GM18507 (cell line): ENCODE measurements around the gene BRCA2.

Experiments
- DNase-seq: peaks from one replicate; pipeline ENCODE4 v3.0.0; 2011; ENCODE audit warnings: low read depth; ENCODE audit not compliant: insufficient read length; ENCODE audit errors: extremely low spot score
- FAIRE-seq: peaks from 2 replicates; lab custom pipeline; 2011; peaks lifted over from hg19 to GRCh38; lab: Jason Lieb, UNC

Gene BRCA2

DNA sequence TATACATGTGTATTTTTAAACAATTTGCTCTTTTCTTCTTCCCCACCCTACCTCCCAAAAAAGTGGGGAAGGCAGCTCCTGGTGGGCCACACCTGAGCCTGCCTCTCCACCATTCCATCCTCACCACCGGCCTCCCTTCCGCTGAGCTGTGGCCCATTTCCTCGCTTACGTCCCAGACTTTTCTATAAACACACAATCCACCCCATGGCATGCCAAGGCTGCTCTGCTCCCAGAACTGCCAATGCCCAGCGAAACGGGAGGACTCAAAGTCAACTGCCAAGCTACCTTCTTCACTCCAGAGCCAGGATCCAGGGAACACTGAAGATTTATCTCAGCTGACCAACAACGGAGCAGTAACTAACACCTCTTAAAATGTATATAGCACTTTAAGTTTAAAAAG lies 109.8 kb downstream of the BRCA2 start:
- FAIRE-seq (no peak), DNase-seq (no peak)

GRCh38 chr13:32426191-32426989 lies 111.1 kb downstream of the BRCA2 start:
- FAIRE-seq = peak; percentile 95
- no peak for DNase-seq

- peak; percentile 55 for FAIRE-seq
- no peak for DNase-seq
Measured at GRCh38 chr13:32426990-32427851, 111.9 kb downstream of the BRCA2 start.

GRCh38 chr13:32427852-32428580 lies 112.7 kb downstream of the BRCA2 start, which contains the start of gene N4BP2L1:
Gene N4BP2L1 (minus strand): TSS chr13:32428130. CDS start chr13:32428082, 48 bp downstream.
- DNase-seq (peak; percentile 75), FAIRE-seq (peak; percentile 94)

DNA sequence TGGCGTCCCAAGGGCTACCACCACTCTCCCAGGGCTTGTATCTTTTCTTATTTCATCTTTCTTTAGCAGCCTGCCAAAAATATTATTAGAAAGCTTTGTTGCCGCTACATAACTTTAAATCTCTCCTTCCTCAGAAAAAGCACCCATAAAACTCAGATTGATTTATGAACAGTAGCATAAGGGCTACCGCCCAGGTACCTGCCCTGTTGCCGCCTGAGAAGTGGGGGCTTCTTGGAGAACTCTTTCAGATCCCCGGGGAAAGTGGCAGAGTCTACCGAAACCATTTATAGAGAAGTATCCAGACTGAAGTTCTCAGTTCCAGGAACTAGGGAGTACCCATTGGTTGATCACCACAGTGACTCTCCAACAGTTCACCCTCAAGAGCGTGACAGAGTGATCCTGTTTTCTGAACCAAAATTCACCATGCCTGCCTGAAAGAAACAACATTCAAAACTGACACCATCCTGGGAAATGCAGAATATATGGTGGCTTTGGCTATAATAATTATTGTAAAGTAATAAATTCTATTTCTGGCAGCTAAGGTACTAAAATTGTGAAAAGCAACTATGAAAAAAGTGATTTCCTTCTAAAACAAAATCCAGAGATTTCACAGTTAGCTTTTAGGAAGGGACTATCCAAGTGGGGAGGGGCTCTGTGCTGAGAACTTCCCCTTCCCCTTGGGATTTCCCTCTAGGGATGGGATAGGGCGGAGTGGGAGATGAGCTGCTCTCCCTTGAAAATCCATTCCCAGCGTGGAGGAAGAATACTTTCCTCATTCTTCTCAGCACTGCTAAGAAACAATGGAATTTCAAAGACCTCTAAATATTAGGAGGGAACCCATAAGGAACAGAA lies 113.5 kb downstream of the BRCA2 start:
- no peak for FAIRE-seq

DNA sequence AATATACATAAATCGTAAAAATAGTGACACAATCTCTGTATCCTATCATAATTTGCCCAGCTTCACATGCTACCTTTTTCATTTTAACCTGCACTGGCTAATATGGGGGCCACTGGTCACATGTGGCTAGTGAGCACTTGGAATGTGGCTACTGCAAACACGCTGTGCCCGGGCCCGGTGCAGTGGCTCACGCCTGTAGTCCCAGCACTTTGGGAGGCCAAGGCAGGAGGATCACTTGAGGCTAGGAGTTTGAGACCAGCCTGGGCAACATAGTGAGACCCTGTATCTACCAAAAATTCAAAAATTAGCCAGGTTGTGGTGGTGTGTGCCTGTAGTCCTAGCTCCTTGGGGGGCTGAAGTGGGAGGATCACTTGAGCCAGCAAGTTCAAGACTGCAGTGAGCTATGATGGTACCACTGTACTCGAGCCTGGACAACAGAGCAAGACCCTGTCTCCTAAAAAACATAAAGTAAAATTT lies 114.2 kb downstream of the BRCA2 start:
- FAIRE-seq (no peak), DNase-seq (no peak)

More for the DNA sequence above, 113.5 kb downstream of the BRCA2 start:
- DNase-seq = no peak

DNA sequence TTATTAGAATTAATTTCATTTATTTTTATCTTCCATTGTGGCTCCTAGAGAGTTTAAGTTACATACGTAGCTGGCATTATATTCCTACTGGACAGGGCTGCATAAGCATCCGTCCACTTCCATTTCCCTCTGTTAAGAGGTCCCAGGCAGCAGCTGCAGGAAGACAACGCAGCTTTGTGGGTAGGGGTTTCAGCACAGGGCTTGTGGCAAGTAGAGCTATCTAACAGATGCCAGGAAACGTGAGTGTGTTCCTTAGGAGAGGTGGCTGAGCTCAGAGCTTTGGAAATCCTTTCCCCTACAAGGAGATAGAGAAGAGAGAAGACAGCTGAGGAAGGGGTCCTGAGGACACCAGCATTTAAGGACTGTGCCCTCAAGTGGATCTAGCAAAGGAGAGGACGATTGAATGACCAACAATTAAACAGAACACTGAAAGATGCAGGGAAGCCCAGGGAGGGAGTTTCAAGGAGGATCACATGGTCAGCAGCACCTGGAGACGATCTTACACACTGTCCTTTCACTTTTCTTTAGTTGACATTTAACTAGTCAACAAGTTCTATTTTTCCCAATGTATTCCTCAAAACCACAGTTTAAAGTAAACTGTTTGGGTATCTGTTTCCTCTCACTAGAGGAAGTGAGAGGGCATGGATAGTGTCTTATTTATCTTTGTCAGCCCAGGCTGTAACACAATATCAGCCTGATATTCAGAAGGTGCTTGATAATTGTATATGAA lies 114.9 kb downstream of the BRCA2 start:
- peak; percentile 49 for FAIRE-seq
- no peak for DNase-seq

DNA sequence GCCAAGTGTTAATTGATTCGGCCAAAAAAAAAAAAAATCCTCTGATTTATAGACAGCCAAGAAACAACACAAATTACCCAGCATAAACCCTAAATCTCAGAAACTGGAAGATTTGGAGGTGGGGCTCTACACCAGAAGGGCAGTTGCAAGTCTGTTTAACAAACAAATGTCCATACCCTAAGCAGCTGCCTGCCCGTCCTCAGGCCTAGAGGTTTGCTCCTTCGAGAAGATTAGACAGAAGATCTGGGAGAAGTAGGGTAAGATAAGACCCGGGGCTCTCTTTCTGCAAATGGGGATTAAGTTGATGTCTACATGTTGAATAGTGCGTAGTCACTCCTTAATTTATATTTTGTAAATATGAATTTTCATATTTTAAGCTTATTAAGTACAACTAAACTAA lies 116.1 kb downstream of the BRCA2 start:
- FAIRE-seq = no peak
- no peak for DNase-seq

DNA sequence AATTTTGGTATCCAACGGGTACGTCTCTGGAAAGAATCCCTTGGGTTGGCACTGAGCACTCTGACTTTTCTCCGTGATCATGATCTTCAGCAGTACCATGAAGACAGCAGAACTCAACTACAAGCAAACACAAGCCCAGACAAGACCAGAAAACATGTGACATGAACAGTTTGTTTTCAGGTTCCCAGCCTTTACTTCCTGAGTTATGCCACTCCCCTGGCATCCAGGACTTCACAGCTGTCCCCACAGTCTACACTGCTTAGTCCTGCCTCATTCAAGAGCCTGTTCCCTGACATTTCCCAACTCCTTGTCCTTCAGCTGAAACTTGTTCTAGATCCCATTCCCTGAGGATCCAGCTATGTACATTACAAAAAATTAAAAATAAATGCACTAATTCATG lies 117.5 kb downstream of the BRCA2 start:
- FAIRE-seq = no peak
- no peak for DNase-seq

GRCh38 chr13:32438871-32439270 lies 123.6 kb downstream of the BRCA2 start:
- no peak for FAIRE-seq
- no peak for DNase-seq

- FAIRE-seq (peak; percentile 90), DNase-seq (no peak)
Measured at GRCh38 chr13:32443111-32443510, 127.8 kb downstream of the BRCA2 start.

- DNase-seq = no peak
- no peak for FAIRE-seq
Measured at GRCh38 chr13:32445461-32445860, 130.2 kb downstream of the BRCA2 start.

GRCh38 chr13:32446220-32446619 lies 130.9 kb downstream of the BRCA2 start:
- no peak for FAIRE-seq
- no peak for DNase-seq

- FAIRE-seq (peak; percentile 53), DNase-seq (no peak)
Measured at GRCh38 chr13:32446773-32447465, 131.6 kb downstream of the BRCA2 start.

DNA sequence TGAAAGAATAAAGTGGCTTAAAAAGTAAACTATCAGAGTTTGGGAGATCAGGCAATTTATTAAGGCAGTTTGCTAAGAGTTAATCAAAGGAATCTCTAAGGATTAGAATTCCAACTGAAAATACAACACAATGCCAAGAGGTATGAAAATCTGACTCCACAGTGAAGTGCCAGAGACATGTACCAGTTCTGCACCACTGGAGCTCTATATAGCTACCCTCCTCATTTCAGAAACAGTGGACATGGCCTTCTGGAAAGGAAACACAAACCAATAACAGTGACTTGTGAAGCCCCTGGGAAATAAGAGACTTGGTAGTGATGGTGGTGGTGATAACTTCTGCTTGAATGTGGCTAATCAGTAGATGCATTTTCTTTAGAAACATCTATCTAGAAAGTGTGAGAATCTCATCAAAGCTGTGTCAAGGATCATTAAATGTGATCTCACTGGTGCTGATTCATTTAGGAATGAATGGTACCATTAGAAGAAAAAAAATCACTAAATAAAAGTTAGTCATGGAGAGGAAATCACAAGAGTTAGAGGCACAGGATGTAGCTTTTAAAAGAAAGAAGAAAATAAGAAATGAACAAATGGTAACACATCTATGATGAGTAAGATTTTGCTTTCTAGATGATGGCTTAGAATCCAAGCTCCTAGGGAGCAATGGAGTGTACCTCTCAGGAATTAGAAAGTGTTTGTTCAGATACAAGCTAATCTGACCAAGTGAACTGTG lies 132.8 kb downstream of the BRCA2 start:
- DNase-seq = no peak
- FAIRE-seq = peak; percentile 38

GRCh38 chr13:32448972-32449371 lies 133.7 kb downstream of the BRCA2 start:
- FAIRE-seq (no peak), DNase-seq (no peak)
